Activated T-cell treated with anti-CD3 and anti-CD28 coated beads, Interleukin-2, amount 50 U/mL, for 72 hours (primary cell): ENCODE results near the gene APC2. TPM values are rescaled to one million over a fixed set of nuclear protein-coding genes. Genes with fewer than 3 reads are reported as not detected.

Experiments used
- ATAC-seq, 2 donors: fragments of 150-1000 bp; cut with Tn5 transposase; replicated peaks in 1 of 2; 2 replicates each; pipeline ENCODE4 v1.10.0; 2021; ENCODE audit warnings: moderate library complexity in 2 of 2, mild to moderate bottlenecking in 1 of 2
- DNase-seq, 2 donors: peaks; one replicate each; pipeline ENCODE4 v3.0.0; 2021 to 2022; ENCODE audit warnings: mixed read lengths in 1 of 2
- H3K27ac Mint-ChIP-seq: one replicate; pipeline ENCODE4 v1.8.0; 2022; ENCODE audit warnings: mild to moderate bottlenecking, moderate library complexity, mixed read lengths
- H3K27me3 Mint-ChIP-seq: one replicate; pipeline ENCODE4 v1.8.0; 2022; ENCODE audit warnings: low read depth, mixed read lengths
- H3K36me3 Mint-ChIP-seq, 2 donors: one replicate each; pipeline ENCODE4 v1.8.0; 2022; ENCODE audit warnings: mixed read lengths in 2 of 2, mild to moderate bottlenecking in 1 of 2; ENCODE audit not compliant: insufficient read depth in 2 of 2
- H3K4me1 Mint-ChIP-seq: one replicate; pipeline ENCODE4 v1.8.0; 2022; ENCODE audit warnings: low read depth, mixed read lengths
- H3K4me3 Mint-ChIP-seq, 2 donors: one replicate each; pipeline ENCODE4 v1.8.0; 2022; ENCODE audit warnings: mild to moderate bottlenecking in 2 of 2, mixed read lengths in 2 of 2, moderate library complexity in 2 of 2
- H3K9me3 Mint-ChIP-seq, 2 donors: one replicate each; pipeline ENCODE4 v1.8.0; 2022; ENCODE audit warnings: mixed read lengths in 2 of 2
- total RNA-seq, 2 donors: library from RNA; stranded (reverse); gene quantifications; one replicate each; pipeline ENCODE4 v1.2.3, GENCODE V29; 2022

The APC2 gene
- total RNA-seq, 2 donors from 2014 or later, result 0.02 to 0.14 TPM

DNA sequence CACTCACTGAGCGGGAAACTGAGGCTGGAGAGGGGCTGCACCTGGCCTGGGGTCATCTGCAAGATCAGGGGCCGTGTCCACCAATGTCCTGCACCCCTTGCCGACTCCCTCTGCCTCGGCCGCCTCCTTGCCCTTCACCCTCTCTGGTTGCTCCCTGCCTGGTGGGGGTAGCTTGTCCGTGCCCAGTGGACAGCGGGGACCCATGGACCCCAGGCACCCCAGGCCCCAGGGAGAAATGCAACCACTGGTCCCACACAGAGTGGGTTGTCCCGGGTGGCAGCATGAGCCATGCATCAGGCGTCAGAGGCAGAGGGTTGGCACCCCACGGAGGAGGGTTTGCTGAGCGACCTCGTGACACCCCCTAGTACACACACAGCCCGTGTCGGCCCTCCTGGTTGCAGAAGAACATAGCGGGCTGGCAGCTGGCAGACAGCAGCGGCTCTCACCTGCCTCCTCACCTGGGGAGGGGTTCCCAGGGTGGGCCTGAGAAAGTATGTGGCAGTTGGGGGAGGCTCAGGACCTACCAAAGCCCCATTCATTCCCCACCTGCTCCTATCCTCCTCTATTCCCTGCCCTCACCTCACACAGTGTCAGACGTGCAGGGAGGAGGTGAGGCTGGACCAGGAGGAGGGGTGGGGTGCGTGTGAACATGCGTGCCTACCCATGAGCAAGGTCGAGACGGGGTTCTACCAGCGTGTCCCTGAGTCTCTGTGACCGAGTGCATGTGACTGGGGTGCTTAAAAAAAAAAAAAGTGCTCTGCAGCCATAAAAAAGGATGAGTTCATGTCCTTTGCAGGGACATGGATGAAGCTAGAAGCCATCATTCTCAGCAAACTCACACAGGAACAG, 54.2 kb downstream of the APC2 start:
- Mint-ChIP-seq H3K36me3 (no peaks in the 10 kb centered on the region), H3K4me3 (peak overlapping the region in 1 of 2 donors; percentile 37), H3K27me3 (peaks cover 7% of the 10 kb centered on the region), H3K4me1 (peaks cover 20% of the 10 kb centered on the region), H3K27ac (no peak overlapping the region), H3K9me3 (no peaks in the 10 kb centered on the region)
- no peak for DNase-seq
- no peak for ATAC-seq

DNA sequence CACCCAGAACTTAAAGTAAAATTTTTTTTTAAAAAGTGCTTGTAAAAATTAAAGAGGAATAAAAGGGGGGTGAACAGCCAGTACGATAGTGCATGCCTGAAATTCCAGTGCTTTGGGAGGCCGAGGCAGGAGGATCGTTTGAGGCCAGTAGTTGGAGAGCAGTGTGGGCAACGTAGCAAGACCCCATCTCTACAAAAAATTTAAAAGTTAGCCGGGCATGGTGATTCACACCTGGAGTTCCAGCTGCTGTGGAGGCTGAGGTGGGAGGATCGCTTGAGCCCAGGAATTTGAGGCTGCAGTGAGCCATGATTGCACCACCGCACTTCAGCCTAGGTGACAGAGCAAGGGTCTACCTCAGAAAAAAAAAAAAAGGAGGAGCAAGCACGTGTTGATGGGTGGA, 55.1 kb downstream of the APC2 start:
- Mint-ChIP-seq H3K27ac (no peak overlapping the region), H3K36me3 (no peaks in the 10 kb centered on the region), H3K4me1 (peaks cover 23% of the 10 kb centered on the region), H3K4me3 (no peak overlapping the region), H3K9me3 (no peaks in the 10 kb centered on the region), H3K27me3 (peaks cover 7% of the 10 kb centered on the region)
- DNase-seq (no peak), ATAC-seq (no peak)

DNA sequence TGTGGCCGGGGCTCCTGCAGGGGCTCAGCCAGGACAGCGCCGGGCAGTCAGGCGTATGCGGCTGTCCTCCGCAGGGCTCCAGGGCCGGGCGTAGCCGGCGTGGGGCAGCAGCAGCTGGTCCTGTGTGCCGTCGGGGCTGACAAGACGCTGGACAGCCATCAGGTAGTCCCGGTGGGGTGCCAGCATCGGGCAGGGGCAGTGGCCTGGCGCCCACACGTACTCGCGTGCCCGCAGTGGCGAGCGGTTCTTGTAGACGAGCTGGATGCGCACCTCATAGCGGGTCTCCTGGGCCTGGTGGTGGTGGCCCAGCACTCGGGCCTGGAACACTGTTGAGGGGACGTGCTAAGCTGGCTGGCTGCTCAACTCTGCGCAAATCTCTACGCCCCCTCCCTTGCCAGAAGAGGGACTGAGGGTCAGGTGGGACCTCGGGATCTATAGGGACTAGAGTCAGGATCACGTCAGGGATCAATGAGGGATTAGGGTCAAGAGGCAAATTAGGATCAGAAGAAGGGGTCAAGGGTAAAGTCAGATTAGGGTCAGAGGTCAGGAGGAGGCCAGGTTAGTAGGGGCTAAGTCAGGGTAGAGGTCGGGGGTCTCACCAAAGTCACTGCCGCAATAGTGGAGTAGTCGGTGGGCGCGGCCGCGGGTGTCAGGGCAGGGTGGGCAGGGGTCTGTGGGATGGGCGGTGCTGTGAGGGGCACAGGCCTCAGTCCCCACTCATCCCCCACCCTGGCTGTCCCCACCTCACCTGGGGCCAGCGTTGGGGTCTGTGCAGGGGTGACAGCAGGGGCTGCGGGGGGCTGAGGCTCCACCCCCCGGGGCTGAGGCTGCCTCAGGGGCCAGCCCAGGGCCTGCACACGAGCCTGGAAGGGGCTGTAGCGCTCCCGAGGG, 56.3 kb downstream of the APC2 start:
- no peak overlapping the region for H3K27ac Mint-ChIP-seq

DNA sequence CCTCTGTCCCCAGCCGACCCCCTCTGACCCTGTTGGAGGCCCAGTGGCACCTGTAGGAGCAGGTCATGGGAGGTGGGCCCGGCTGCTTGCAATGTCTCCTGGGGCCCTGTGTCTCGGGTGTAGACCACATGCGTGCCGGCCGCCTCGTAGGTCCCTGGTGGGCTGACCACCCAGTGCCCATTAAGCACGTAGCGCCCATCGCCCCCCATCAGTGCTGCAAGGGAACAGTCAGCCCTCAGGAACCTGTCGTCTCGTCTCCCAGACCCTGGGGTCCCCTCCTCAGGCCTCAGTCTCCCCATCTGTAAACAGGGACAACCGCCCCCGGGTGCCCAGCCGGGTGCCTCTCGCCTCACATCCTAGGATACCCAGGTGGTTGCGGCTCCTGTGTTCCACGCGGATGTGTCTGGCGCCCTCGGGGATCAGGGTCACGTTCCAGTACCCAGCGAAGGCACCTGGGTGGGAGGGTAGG, 57.3 kb downstream of the APC2 start:
- no peaks in the 10 kb centered on the region for H3K36me3 Mint-ChIP-seq
- peaks cover 7% of the 10 kb centered on the region for H3K27me3 Mint-ChIP-seq
- H3K9me3 Mint-ChIP-seq, result no peaks in the 10 kb centered on the region
- no peak overlapping the region for H3K27ac Mint-ChIP-seq
- peaks cover 31% of the 10 kb centered on the region for H3K4me1 Mint-ChIP-seq
- H3K4me3 Mint-ChIP-seq, result no peak overlapping the region
- no peak for DNase-seq
- ATAC-seq, result no peak

More for the DNA sequence above, 56.3 kb downstream of the APC2 start:
- H3K36me3 Mint-ChIP-seq, result no peaks in the 10 kb centered on the region
- no peaks in the 10 kb centered on the region for H3K9me3 Mint-ChIP-seq
- no peak for DNase-seq
- H3K4me1 Mint-ChIP-seq, result peaks cover 30% of the 10 kb centered on the region
- no peak for ATAC-seq
- peaks cover 7% of the 10 kb centered on the region for H3K27me3 Mint-ChIP-seq
- no peak overlapping the region for H3K4me3 Mint-ChIP-seq

DNA sequence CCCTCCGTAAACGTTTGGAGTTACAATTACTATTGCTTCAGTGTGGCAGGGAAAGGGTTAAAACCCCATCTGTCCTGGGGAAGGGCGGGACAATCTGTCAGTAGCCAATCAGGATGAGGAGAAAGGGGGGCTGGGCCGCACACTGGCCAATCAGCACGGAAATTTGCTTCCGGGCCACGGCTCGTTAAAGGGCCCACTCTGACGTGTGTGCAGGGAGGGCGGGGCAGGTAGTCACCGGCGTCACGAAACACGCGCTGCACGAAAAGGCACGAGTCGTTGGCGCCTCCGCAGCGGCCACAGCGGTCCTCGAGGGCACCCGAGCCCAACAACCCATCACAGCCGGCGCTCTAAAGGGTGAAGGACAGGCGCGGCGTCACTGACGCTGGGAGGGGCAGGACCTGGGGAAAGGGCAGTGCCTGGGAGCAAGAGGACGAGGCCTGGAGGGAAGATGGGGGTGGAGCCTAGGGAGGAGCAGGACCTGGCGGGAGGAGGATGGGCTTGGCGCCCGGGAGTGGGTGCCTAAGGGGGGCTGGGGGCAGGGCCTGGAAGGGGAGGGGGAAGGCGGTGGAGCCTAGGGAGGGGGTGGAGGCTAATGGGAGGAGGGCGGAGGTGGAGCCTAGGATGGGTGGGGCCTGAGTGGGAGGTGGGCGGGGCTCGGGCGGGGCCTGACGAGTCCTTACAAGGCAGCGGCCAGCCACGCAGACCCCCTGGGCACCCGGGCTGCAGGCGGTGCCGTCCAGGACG, 58.0 kb downstream of the APC2 start:
- H3K9me3 Mint-ChIP-seq, result no peaks in the 10 kb centered on the region
- H3K4me3 Mint-ChIP-seq, result peak overlapping the region; percentile 87 to 91
- H3K36me3 Mint-ChIP-seq, result no peaks in the 10 kb centered on the region
- peaks cover 2% of the 10 kb centered on the region for H3K27me3 Mint-ChIP-seq
- ATAC-seq (peak; percentile 92 to 93), DNase-seq (peak; percentile 93 to 95)
- H3K27ac Mint-ChIP-seq, result no peak overlapping the region
- H3K4me1 Mint-ChIP-seq, result peaks cover 33% of the 10 kb centered on the region

DNA sequence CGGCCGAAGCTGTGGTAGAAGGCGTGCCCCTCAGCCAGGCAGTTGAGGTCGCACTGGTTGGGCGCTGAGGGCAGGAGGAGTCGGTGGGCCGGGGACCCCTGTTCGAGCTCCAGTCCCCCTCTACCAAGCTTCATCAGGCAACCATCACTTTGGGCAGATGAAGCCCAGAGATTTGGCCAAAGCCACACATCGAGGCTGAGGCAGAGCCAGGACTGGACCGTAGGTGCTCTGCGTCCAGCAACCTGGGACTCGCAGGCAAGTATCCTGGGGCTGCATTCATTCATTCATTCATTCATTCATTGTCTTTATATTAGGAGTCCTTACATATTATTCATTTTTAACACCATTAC, 58.6 kb downstream of the APC2 start:
- peak overlapping the region; percentile 87 to 91 for H3K4me3 Mint-ChIP-seq
- no peak overlapping the region for H3K27ac Mint-ChIP-seq
- no peaks in the 10 kb centered on the region for H3K27me3 Mint-ChIP-seq

DNA sequence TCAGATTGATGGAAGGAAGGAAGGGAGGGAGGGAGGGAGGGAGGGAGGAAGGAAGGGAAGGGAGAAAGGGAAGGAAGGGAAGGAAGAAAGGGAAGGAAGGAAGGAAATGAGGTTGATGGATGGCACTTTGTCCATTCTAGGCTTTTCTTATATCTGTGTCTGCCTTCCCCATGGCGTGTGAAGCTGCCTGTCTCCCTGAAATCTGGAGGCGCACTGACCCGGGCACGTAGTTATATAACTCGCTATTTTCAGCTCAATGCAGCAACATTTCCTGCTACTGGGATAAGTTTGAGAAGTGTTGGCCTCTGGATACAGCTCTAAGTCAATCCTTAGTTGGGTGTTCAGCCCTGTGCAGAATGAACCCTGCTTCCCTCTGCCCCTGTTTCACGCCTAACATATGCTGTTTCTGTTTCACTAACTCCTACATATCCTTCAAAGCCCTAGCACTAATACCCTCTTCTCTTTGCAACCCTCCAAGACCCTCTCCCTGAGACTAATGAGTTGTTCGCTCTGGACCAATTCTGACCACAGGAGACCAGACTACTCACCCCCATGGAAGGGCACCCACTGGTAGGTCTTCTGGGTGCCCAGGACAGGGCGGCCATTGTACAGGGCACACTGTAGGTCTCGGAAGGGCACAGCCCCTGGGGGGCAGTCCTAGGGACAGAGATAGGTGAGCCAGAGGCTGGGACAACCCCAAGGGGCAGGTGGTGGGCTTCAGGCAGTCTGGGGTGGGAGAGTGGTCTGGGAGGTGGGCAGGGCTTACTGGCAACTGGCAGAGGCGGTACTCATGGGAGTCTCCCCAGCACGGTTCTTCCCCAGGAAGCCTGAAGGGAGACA, 59.9 kb downstream of the APC2 start:
- Mint-ChIP-seq H3K4me3 (no peak overlapping the region), H3K27me3 (no peaks in the 10 kb centered on the region), H3K36me3 (no peaks in the 10 kb centered on the region), H3K4me1 (peaks cover 29% of the 10 kb centered on the region), H3K9me3 (no peaks in the 10 kb centered on the region), H3K27ac (no peak overlapping the region)
- ATAC-seq, result no peak
- no peak for DNase-seq

More for the DNA sequence above, 58.6 kb downstream of the APC2 start:
- Mint-ChIP-seq H3K36me3 (no peaks in the 10 kb centered on the region), H3K9me3 (no peaks in the 10 kb centered on the region), H3K4me1 (peaks cover 29% of the 10 kb centered on the region)
- ATAC-seq, result no peak
- no peak for DNase-seq

DNA sequence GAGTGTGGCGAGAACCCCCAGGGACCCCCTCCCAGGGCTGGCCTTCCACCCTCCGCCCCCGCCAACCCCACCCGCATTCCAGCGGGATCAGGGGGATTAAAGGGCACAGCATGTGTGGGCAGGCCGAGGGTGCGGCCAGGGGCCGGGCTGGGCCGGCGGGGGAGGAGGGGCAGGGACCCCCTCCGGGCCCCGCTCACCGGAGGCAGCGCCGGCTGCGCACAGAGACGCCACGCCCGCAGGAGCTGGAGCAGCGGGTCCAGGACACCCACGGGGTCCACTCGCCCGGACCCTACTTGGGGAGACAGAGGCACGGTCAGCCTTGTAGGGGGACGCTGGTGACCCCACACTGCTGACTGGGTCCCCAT, 60.5 kb downstream of the APC2 start:
- ATAC-seq, result no peak
- no peak overlapping the region for H3K4me3 Mint-ChIP-seq
- no peaks in the 10 kb centered on the region for H3K36me3 Mint-ChIP-seq
- no peak overlapping the region for H3K27ac Mint-ChIP-seq
- H3K9me3 Mint-ChIP-seq, result no peaks in the 10 kb centered on the region
- H3K4me1 Mint-ChIP-seq, result peaks cover 29% of the 10 kb centered on the region
- DNase-seq, result no peak
- H3K27me3 Mint-ChIP-seq, result no peaks in the 10 kb centered on the region

DNA sequence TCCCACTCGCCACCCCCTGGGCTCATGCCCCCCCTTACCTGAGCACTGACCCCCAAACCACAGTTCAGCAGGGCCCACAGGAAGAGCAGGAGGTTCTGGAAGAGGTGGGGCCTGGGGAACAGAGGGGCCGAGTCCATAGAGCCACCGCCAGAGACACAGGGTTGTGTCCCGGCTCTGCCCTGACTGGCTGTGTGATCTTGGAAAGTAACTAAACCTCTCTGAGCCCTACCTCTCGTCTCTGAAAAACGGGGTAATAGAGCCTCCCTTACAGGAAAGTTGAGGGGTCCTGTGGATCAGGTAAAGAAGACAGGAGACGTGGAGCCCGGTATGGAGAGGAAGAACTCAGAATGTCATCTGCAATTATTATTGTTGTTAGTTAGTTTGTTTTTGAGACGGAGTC, 60.9 kb downstream of the APC2 start:
- H3K4me3 Mint-ChIP-seq, result no peak overlapping the region
- DNase-seq, result no peak
- peaks cover 29% of the 10 kb centered on the region for H3K4me1 Mint-ChIP-seq
- H3K36me3 Mint-ChIP-seq, result no peaks in the 10 kb centered on the region
- H3K27me3 Mint-ChIP-seq, result no peaks in the 10 kb centered on the region
- H3K9me3 Mint-ChIP-seq, result no peaks in the 10 kb centered on the region
- no peak for ATAC-seq
- H3K27ac Mint-ChIP-seq, result no peak overlapping the region

DNA sequence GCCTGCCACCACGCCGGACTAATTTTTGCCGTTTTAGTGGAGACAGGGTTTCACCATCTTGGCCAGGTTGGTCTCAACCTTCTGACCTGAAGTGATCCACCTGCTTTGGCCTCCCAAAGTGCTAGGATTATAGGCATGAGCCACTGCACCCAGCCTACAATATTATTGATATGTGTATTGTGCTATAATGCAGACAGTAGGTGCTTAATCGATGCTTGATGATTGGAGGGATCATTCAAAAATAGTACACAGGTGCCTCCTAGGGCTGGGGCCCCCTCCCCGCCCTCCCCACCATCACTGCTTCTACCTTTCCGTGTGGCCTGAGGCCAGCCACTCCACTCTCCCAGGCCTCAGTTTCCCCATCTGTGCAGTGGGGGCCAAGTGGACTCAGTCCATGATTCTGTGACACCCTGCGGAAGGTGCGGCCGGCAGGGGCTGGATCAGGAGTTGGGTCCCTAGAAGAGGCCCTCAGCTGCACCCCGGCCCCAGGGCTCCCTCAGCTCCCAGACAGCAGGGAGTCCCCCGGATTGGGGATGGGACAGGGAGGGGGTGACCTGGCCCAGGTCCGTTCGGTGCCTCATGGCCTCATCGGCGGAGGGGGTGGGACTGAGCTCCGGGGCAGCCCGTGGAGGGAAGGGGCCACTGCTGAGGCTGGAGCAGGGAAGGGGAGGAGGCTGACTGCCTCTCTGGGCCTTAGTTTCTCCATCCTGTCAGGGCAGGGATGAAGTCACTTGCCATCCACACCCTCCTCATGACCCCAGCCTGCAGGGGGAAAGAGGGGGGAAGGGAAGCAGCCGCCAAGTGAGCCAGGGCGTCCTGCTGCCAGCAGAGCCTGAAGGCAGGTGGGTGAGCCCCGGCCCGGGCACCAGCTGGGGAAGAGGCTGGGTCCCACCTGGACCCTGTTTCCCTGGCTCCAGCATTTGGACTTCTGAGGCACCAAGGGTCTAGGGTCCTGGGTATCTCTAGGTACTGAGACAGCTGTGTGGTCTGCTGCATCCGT, 61.7 kb downstream of the APC2 start:
- ATAC-seq, result no peak
- Mint-ChIP-seq H3K4me1 (peaks cover 29% of the 10 kb centered on the region), H3K4me3 (peak overlapping the region; percentile 81 to 82), H3K27ac (no peak overlapping the region), H3K36me3 (no peaks in the 10 kb centered on the region), H3K9me3 (no peaks in the 10 kb centered on the region), H3K27me3 (no peaks in the 10 kb centered on the region)
- no peak for DNase-seq

DNA sequence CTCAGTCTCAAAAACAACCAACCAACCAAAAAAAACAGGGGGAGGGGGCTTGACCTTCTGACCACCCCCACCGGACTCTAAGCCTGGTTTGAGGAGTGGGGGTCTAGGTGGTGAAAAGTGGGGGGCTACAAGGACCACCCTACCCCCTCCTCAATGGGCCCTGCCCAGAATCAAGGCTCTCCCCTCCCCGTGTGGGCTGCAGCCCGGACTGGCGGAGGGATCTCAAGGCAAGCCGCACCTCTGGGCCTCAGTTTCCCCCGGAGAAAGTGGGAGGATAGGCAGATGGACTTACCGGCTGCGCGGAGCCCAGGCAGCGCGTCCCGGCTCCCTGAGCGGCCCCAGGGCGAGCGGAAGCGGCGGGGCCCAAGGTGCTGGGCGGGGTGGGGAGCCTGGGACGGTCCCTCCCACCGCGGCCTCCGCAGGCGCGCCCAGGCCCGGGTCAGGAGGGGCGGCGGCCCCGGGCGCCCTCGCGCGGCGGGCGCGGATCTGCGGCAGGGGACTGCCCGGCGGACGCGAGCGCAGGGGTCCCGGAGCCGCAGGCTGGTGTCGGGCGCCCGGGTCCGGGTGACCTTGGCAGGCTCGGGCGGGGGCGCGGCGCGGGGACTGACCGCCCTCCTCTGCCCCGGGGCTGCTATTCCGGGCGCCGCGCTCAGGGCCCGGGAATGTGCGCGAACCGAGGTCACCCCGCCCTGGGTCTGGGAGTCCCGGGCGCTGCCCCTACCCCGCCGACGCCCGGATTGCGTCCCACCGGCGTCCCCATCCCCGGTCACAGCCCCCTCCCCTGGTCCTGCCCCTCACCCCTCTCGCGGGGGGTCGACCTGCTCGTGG, 63.0 kb downstream of the APC2 start, which contains the start of gene ADAMTSL5:
TSS of gene ADAMTSL5 (minus strand) at position 349 of the 828 bp plus-strand sequence. CDS start 2,076 bp downstream, outside the sequence.
- Mint-ChIP-seq H3K36me3 (no peaks in the 10 kb centered on the region), H3K9me3 (no peaks in the 10 kb centered on the region), H3K27me3 (no peaks in the 10 kb centered on the region), H3K27ac (no peak within 1 kb of the TSS), H3K4me1 (peaks cover 23% of the 10 kb centered on the region), H3K4me3 (peak within 1 kb of the TSS; percentile 81 to 82)
- DNase-seq (peak; percentile 85), ATAC-seq (peak; percentile 87)
